Spleen (tissue), 11 donors: Measurements from ENCODE around the gene GJC2. TPM values are rescaled to one million over a fixed set of nuclear protein-coding genes. Genes with fewer than 3 reads are reported as not detected.
A peak's percentile ranks its signal among the peaks of the same experiment; 100 is the strongest.

Source experiments
- DNase-seq: peaks from one replicate; pipeline ENCODE4 v3.0.0-alpha.2; 2020
- H3K27ac ChIP-seq, 8 donors: fragments of 200-600 bp; sonication (generic) in 7 of 8; 1 replicate in 4 of 8; 2 replicates in 4 of 8; pipeline versions ENCODE4 v1.5.0 to v1.8.0; 2016 to 2021; ENCODE audit warnings: inconsistent platforms in 4 of 8, mild to moderate bottlenecking in 4 of 8, moderate library complexity in 1 of 8
- H3K27me3 ChIP-seq, 7 donors: fragments of 200-600 bp; sonication (generic) in 6 of 7; replicated peaks in 1 of 7; 1 replicate in 4 of 7; 2 replicates in 3 of 7; pipeline versions ENCODE4 v1.5.0 to v1.8.0; 2016 to 2021; ENCODE audit warnings: inconsistent platforms in 3 of 7, mild to moderate bottlenecking in 1 of 7
- H3K36me3 ChIP-seq, 6 donors: fragments of 200-600 bp; sonication (generic) in 5 of 6; 1 replicate in 4 of 6; 2 replicates in 2 of 6; pipeline versions ENCODE4 v1.5.0 to v1.8.0; 2016 to 2021; ENCODE audit warnings: inconsistent platforms in 2 of 6
- H3K4me1 ChIP-seq, 6 donors: fragments of 200-600 bp; sonication (generic) in 5 of 6; 1 replicate in 3 of 6; 2 replicates in 3 of 6; pipeline versions ENCODE4 v1.5.0 to v1.8.0; 2016 to 2021; ENCODE audit warnings: inconsistent platforms in 3 of 6
- H3K4me3 ChIP-seq, 8 donors: fragments of 200-600 bp; sonication (generic) in 7 of 8; 1 replicate in 4 of 8; 2 replicates in 4 of 8; pipeline versions ENCODE4 v1.5.0 to v1.8.0; 2016 to 2021; ENCODE audit warnings: inconsistent platforms in 4 of 8, mild to moderate bottlenecking in 4 of 8, moderate library complexity in 2 of 8
- H3K9me3 ChIP-seq, 8 donors: fragments of 200-600 bp; sonication (generic) in 7 of 8; 1 replicate in 4 of 8; 2 replicates in 4 of 8; pipeline versions ENCODE4 v1.5.0 to v1.8.0; 2016 to 2021; ENCODE audit warnings: inconsistent platforms in 4 of 8
- CTCF ChIP-seq, 11 experiments: fragments of 200-600 bp in 7 of 11; fragments of 450-650 bp in 4 of 11; sonication (generic) in 4 of 11; IDR thresholded peaks in 8 of 11; conservative IDR thresholded peaks in 3 of 11; 1 replicate in 7 of 11; 2 replicates in 4 of 11; pipeline versions ENCODE4 v1.4.0 to v1.8.0; 2016 to 2021; ENCODE audit warnings: antibody characterized with exemption in 11 of 11, inconsistent platforms in 4 of 11, mild to moderate bottlenecking in 1 of 11
- POLR2A ChIP-seq, 3 donors: fragments of 450-650 bp; IDR thresholded peaks; one replicate each; pipeline ENCODE4 v1.5.1; 2017; ENCODE audit warnings: antibody characterized with exemption in 3 of 3, mild to moderate bottlenecking in 1 of 3
- POLR2AphosphoS5 ChIP-seq, 3 donors: sonication (generic); formaldehyde crosslinking; IDR thresholded peaks; one replicate each; pipeline ENCODE4 v1.5.1; 2017; ENCODE audit warnings: antibody characterized with exemption in 3 of 3
- WGBS, 5 donors: extraction: QIAGEN DNeasy Blood & Tissue Kit in 3 of 5; methylation state at CpG; one replicate each; pipeline versions ENCODE4 v1.1.5 to v1.1.7; 2013 to 2018; 5-methylcytosine and 5-hydroxymethylcytosine counted together
- intact Hi-C: fragments of 100-400 bp; cut with DNase I; formaldehyde crosslinking; loops from one replicate; pipeline ENCODE4 v1.15.0; 2023; ENCODE audit warnings: low total_unique reads
- polyA plus RNA-seq, 3 donors: library from polyadenylated mRNA; stranded (reverse); fragments of 200-250 nt; gene quantifications; one replicate each; pipeline ENCODE4 v1.2.1, GENCODE V29; 2013
- total RNA-seq, 7 donors: library from RNA; depleted of rRNA in 3 of 7; stranded (reverse); fragments of >200 nt in 3 of 7; fragmentation: NEBNext Ultra II Directional in 4 of 7; extraction: Animal tissue kit (Norgen Biotek cat#: 25700) in 4 of 7; gene quantifications; one replicate each; pipeline versions ENCODE4 v1.1.0 to v1.2.1, GENCODE V29; 2016 to 2021
- donor health status: healthy with polysubstance abuse.
- donor health status: DM: no; HTN: no; CAD: no; lungs with moderate emphysema.
- donor health status: DM: no; HTN: no; CAD: no.
- donor health status: Bipolar disorder and iron deficiency.
- donor health status: healthy.
- donor health status: DM: no; HTN: no; CAD: no.
- donor health status: DM: yes; HTN: yes; CAD: no.

The GJC2 gene
- total and polyA plus RNA-seq, 10 donors = 0.35 to 3.5 (median 1.3) TPM

- H3K4me1 ChIP-seq = no peaks in the 10 kb centered on the region
- H3K27me3 ChIP-seq = no peaks in the 10 kb centered on the region
- intact Hi-C loops = no loop called here
- DNase-seq = no peak
- WGBS, 5 donors = 66 to 88% (median 81%) methylated on average over 2 of the region's 2 CpGs
- TF ChIP-seq CTCF (IDR thresholded peaks at IDR 0.05 in 8 of 11, conservative IDR thresholded peaks at IDR 0.05 in 3 of 11) = no peak
- no peak for TF ChIP-seq POLR2AphosphoS5 (IDR thresholded peaks at IDR 0.05)
- no peak for TF ChIP-seq POLR2A (IDR thresholded peaks at IDR 0.05)
- H3K36me3 ChIP-seq = no peaks in the 10 kb centered on the region
- no peak overlapping the region for H3K27ac ChIP-seq
- peaks cover 0 to 16% (median 9%) of the 10 kb centered on the region in 8 donors for H3K9me3 ChIP-seq
- H3K4me3 ChIP-seq = no peak overlapping the region
These were observed 31.7 kb upstream of the GJC2 start for GRCh38 chr1:228118040-228118439.

DNA sequence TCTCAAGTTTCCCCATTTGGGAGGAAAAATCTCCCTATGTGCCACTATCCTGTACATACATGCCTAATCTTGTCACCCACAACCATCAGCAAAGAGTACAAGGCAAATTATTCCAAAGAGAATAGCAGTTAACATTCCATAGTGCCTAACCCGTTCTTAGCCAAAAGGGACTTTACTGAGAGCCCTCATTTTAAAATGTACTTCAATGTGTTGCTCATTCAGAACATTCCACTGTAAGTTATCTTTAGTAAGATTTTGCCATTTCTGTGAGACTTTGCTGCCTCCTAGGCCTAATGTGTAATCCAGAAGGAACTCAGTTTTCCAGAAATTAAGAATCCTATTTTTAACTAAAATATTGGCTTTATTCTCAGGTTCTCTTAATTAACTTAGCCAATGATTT lies 29.4 kb upstream of the GJC2 start:
- no peak for TF ChIP-seq POLR2A (IDR thresholded peaks at IDR 0.05)
- no peak for TF ChIP-seq POLR2AphosphoS5 (IDR thresholded peaks at IDR 0.05)
- TF ChIP-seq CTCF (IDR thresholded peaks at IDR 0.05 in 8 of 11, conservative IDR thresholded peaks at IDR 0.05 in 3 of 11) = no peak
- Histone ChIP-seq H3K4me1 (no peaks in the 10 kb centered on the region), H3K36me3 (no peaks in the 10 kb centered on the region), H3K4me3 (no peak overlapping the region), H3K27me3 (no peaks in the 10 kb centered on the region), H3K9me3 (peaks cover 0 to 16% (median 9%) of the 10 kb centered on the region in 8 donors), H3K27ac (no peak overlapping the region)
- 70 to 86% (median 82%) methylated on average over 1 of the region's 1 CpG for WGBS, 5 donors
- intact Hi-C loops = loop anchor here (10.0 kb wide), 1 partner anchor 154 kb away; no protein-coding TSS in a partner anchor
- no peak for DNase-seq

GRCh38 chr1:228120857-228121489 lies 28.8 kb upstream of the GJC2 start:
- Histone ChIP-seq H3K4me1 (no peaks in the 10 kb centered on the region), H3K4me3 (no peak overlapping the region), H3K27me3 (no peaks in the 10 kb centered on the region), H3K27ac (peak overlapping the region in 1 of 8 donors; percentile 0), H3K36me3 (no peaks in the 10 kb centered on the region), H3K9me3 (peaks cover 0 to 16% (median 9%) of the 10 kb centered on the region in 8 donors)
- 43 to 49% (median 47%) methylated on average over 5 of the region's 5 CpGs for WGBS, 5 donors
- intact Hi-C loops = loop anchor here (10.0 kb wide), 1 partner anchor 154 kb away; no protein-coding TSS in a partner anchor
- no peak for DNase-seq
- no peak for TF ChIP-seq POLR2AphosphoS5 (IDR thresholded peaks at IDR 0.05)
- no peak for TF ChIP-seq CTCF (IDR thresholded peaks at IDR 0.05 in 8 of 11, conservative IDR thresholded peaks at IDR 0.05 in 3 of 11)
- TF ChIP-seq POLR2A (IDR thresholded peaks at IDR 0.05) = no peak

GRCh38 chr1:228122921-228123441 lies 26.7 kb upstream of the GJC2 start:
- no peaks in the 10 kb centered on the region for H3K27me3 ChIP-seq
- no peak overlapping the region for H3K4me3 ChIP-seq
- TF ChIP-seq POLR2A (IDR thresholded peaks at IDR 0.05) = no peak
- no peak for TF ChIP-seq POLR2AphosphoS5 (IDR thresholded peaks at IDR 0.05)
- intact Hi-C loops = loop anchor here (10.0 kb wide), 1 partner anchor 152 kb away; no protein-coding TSS in a partner anchor
- no peak for DNase-seq
- H3K27ac ChIP-seq = no peak overlapping the region
- peaks cover 0 to 8% (median 6%) of the 10 kb centered on the region in 8 donors for H3K9me3 ChIP-seq
- WGBS, 5 donors = 64 to 85% (median 78%) methylated on average over 1 of the region's 1 CpG
- no peaks in the 10 kb centered on the region for H3K4me1 ChIP-seq
- no peaks in the 10 kb centered on the region for H3K36me3 ChIP-seq
